ENCODE data around the gene PRMT9.

The PRMT9 gene

GRCh38 chr4:147682755-147683154, 1.2 kb downstream of the PRMT9 start:
- DNase-seq (ENCODE audit: low spot score), result no peak

- DNase-seq (ENCODE audit: low spot score), result no peak
These were observed 5.0 kb downstream of the PRMT9 start for GRCh38 chr4:147678796-147679549.

GRCh38 chr4:147678106-147678505, 5.9 kb downstream of the PRMT9 start:
- no peak for DNase-seq (ENCODE audit: low spot score)

- DNase-seq (ENCODE audit: low spot score), result no peak
These were observed 9.5 kb downstream of the PRMT9 start for GRCh38 chr4:147674496-147674895.

GRCh38 chr4:147674073-147674472, 9.9 kb downstream of the PRMT9 start:
- DNase-seq (ENCODE audit: low spot score), result no peak

GRCh38 chr4:147658501-147658900, 25.5 kb downstream of the PRMT9 start:
- DNase-seq (ENCODE audit: low spot score), result no peak

GRCh38 chr4:147655639-147656038, 28.3 kb downstream of the PRMT9 start:
- DNase-seq (ENCODE audit: low spot score), result no peak

GRCh38 chr4:147651563-147651962, 32.4 kb downstream of the PRMT9 start:
- DNase-seq (ENCODE audit: low spot score), result no peak

- DNase-seq (ENCODE audit: low spot score), result no peak
These were observed 35.3 kb downstream of the PRMT9 start for GRCh38 chr4:147648656-147649055.

- peak; percentile 20 for DNase-seq (ENCODE audit: low spot score)
These were observed 38.9 kb downstream of the PRMT9 start for GRCh38 chr4:147645099-147645498.

GRCh38 chr4:147644471-147644870, 39.5 kb downstream of the PRMT9 start:
- no peak for DNase-seq (ENCODE audit: low spot score)

- no peak for DNase-seq (ENCODE audit: low spot score)
These were observed 40.3 kb downstream of the PRMT9 start for GRCh38 chr4:147643616-147644015.

- DNase-seq (ENCODE audit: low spot score), result no peak
These were observed 43.6 kb downstream of the PRMT9 start for GRCh38 chr4:147640331-147640730.

- DNase-seq (ENCODE audit: low spot score), result no peak
These were observed 44.6 kb downstream of the PRMT9 start for GRCh38 chr4:147639388-147639787.

GRCh38 chr4:147638942-147639341, 45.0 kb downstream of the PRMT9 start:
- no peak for DNase-seq (ENCODE audit: low spot score)

- no peak for DNase-seq (ENCODE audit: low spot score)
These were observed 45.6 kb downstream of the PRMT9 start for GRCh38 chr4:147638365-147638764.

GRCh38 chr4:147635348-147635747, 48.6 kb downstream of the PRMT9 start:
- no peak for DNase-seq (ENCODE audit: low spot score)

- no peak for DNase-seq (ENCODE audit: low spot score)
These were observed 50.3 kb downstream of the PRMT9 start for GRCh38 chr4:147633643-147634042.

- DNase-seq (ENCODE audit: low spot score), result no peak
These were observed 50.9 kb downstream of the PRMT9 start for GRCh38 chr4:147633113-147633512.

- no peak for DNase-seq (ENCODE audit: low spot score)
These were observed 53.9 kb downstream of the PRMT9 start for GRCh38 chr4:147629783-147630730.

GRCh38 chr4:147628415-147628814, 55.5 kb downstream of the PRMT9 start:
- no peak for DNase-seq (ENCODE audit: low spot score)

GRCh38 chr4:147626903-147627302, 57.1 kb downstream of the PRMT9 start:
- DNase-seq (ENCODE audit: low spot score), result no peak

- no peak for DNase-seq (ENCODE audit: low spot score)
These were observed 58.2 kb downstream of the PRMT9 start for GRCh38 chr4:147625733-147626132.
